Activated naive CD4-positive, alpha-beta T cell treated with anti-CD3 and anti-CD28 coated beads, Interleukin-2, amount 10 ng/mL, durations not matched to agents 7 days and 5 days (primary cell): ENCODE measurements around the gene ISCU.

ENCODE experiments used
- CTCF ChIA-PET: fragments of 350-600 bp; sonication (Branson Sonifier 250); formaldehyde crosslinking; loops from one replicate; lab custom pipeline; 2021; ENCODE audit warnings: antibody characterized with exemption; lab: Charles Lee
- DNase-seq: peaks from one replicate; pipeline ENCODE4 v3.0.0-alpha.2; 2020
- H3K27ac Mint-ChIP-seq: one replicate; pipeline ENCODE4 v1.8.0; 2021; ENCODE audit warnings: mild to moderate bottlenecking, moderate library complexity, mixed read lengths
- H3K27me3 Mint-ChIP-seq: one replicate; pipeline ENCODE4 v1.8.0; 2021; ENCODE audit warnings: mild to moderate bottlenecking, mixed read lengths
- H3K36me3 Mint-ChIP-seq: one replicate; pipeline ENCODE4 v1.8.0; 2021; ENCODE audit warnings: mixed read lengths
- H3K4me1 Mint-ChIP-seq: one replicate; pipeline ENCODE4 v1.8.0; 2021; ENCODE audit warnings: mixed read lengths
- H3K4me3 Mint-ChIP-seq: one replicate; pipeline ENCODE4 v1.8.0; 2021; ENCODE audit warnings: mild to moderate bottlenecking, moderate library complexity, mixed read lengths
- H3K9me3 Mint-ChIP-seq: one replicate; pipeline ENCODE4 v1.8.0; 2021; ENCODE audit warnings: mixed read lengths

Gene ISCU

GRCh38 chr12:108592033-108592909 lies 29.9 kb downstream of the ISCU start:
- Mint-ChIP-seq H3K36me3 (no peaks in the 10 kb centered on the region), H3K27ac (no peak overlapping the region), H3K4me1 (no peaks in the 10 kb centered on the region), H3K4me3 (no peak overlapping the region), H3K27me3 (peaks cover 5% of the 10 kb centered on the region), H3K9me3 (no peaks in the 10 kb centered on the region)
- CTCF ChIA-PET, result no interaction called here
- DNase-seq, result no peak

- Mint-ChIP-seq H3K27me3 (peaks cover 3% of the 10 kb centered on the region), H3K4me1 (no peaks in the 10 kb centered on the region), H3K27ac (no peak overlapping the region), H3K9me3 (no peaks in the 10 kb centered on the region), H3K36me3 (no peaks in the 10 kb centered on the region), H3K4me3 (no peak overlapping the region)
- CTCF ChIA-PET, result interaction anchor here (1.1 kb wide), 1 partner anchor 17 kb away, joined by 3 read pairs; no protein-coding TSS in a partner anchor
- no peak for DNase-seq
These were observed 32.0 kb downstream of the ISCU start for GRCh38 chr12:108594323-108594903.

GRCh38 chr12:108594960-108595710 lies 32.7 kb downstream of the ISCU start:
- Mint-ChIP-seq H3K9me3 (no peaks in the 10 kb centered on the region), H3K27ac (no peak overlapping the region), H3K36me3 (no peaks in the 10 kb centered on the region), H3K4me3 (no peak overlapping the region), H3K27me3 (no peaks in the 10 kb centered on the region), H3K4me1 (no peaks in the 10 kb centered on the region)
- no peak for DNase-seq
- CTCF ChIA-PET, result interaction anchor here (0.7 to 1.1 kb wide), 2 partner anchors 18 to 19 kb away, joined by 3 read pairs; no protein-coding TSS in a partner anchor

GRCh38 chr12:108595711-108596647 lies 33.6 kb downstream of the ISCU start:
- H3K36me3 Mint-ChIP-seq, result no peaks in the 10 kb centered on the region
- H3K4me3 Mint-ChIP-seq, result no peak overlapping the region
- H3K27ac Mint-ChIP-seq, result no peak overlapping the region
- no peaks in the 10 kb centered on the region for H3K9me3 Mint-ChIP-seq
- CTCF ChIA-PET, result interaction anchor here (0.7 kb wide), 1 partner anchor 20 kb away, joined by 3 read pairs; no protein-coding TSS in a partner anchor
- no peak for DNase-seq
- H3K27me3 Mint-ChIP-seq, result no peaks in the 10 kb centered on the region
- H3K4me1 Mint-ChIP-seq, result no peaks in the 10 kb centered on the region

- Mint-ChIP-seq H3K27me3 (no peaks in the 10 kb centered on the region), H3K4me3 (no peak overlapping the region), H3K9me3 (no peaks in the 10 kb centered on the region), H3K4me1 (no peaks in the 10 kb centered on the region), H3K27ac (no peak overlapping the region), H3K36me3 (no peaks in the 10 kb centered on the region)
- CTCF ChIA-PET, result no interaction called here
- no peak for DNase-seq
These were observed 34.6 kb downstream of the ISCU start for GRCh38 chr12:108596854-108597558.

- Mint-ChIP-seq H3K4me1 (no peaks in the 10 kb centered on the region), H3K9me3 (no peaks in the 10 kb centered on the region), H3K36me3 (no peaks in the 10 kb centered on the region), H3K4me3 (no peak within 1 kb of the TSS), H3K27ac (no peak within 1 kb of the TSS), H3K27me3 (no peaks in the 10 kb centered on the region)
- DNase-seq, result no peak
- CTCF ChIA-PET, result interaction anchor here (1.5 kb wide), 1 partner anchor 20 kb away, joined by 5 read pairs; no protein-coding TSS in a partner anchor
These were observed 35.4 kb downstream of the ISCU start, which contains the start of gene TMEM119 for GRCh38 chr12:108597559-108598471. Gene TMEM119, minus strand, starts transcription at chr12:108598084. Its CDS starts 5,701 bp downstream, at chr12:108592383.

GRCh38 chr12:108598553-108599250 lies 36.3 kb downstream of the ISCU start:
- no peak for DNase-seq
- Mint-ChIP-seq H3K27ac (no peak overlapping the region), H3K27me3 (no peaks in the 10 kb centered on the region), H3K9me3 (no peaks in the 10 kb centered on the region), H3K36me3 (no peaks in the 10 kb centered on the region), H3K4me1 (no peaks in the 10 kb centered on the region), H3K4me3 (no peak overlapping the region)
- CTCF ChIA-PET, result interaction anchor here (1.5 kb wide), 1 partner anchor 19 kb away, joined by 5 read pairs; no protein-coding TSS in a partner anchor

GRCh38 chr12:108599541-108599940 lies 37.1 kb downstream of the ISCU start:
- Mint-ChIP-seq H3K4me3 (no peak overlapping the region), H3K9me3 (no peaks in the 10 kb centered on the region), H3K27ac (no peak overlapping the region), H3K27me3 (peaks cover 3% of the 10 kb centered on the region), H3K4me1 (no peaks in the 10 kb centered on the region), H3K36me3 (no peaks in the 10 kb centered on the region)
- CTCF ChIA-PET, result no interaction called here
- DNase-seq, result no peak

GRCh38 chr12:108599948-108600701 lies 37.7 kb downstream of the ISCU start:
- Mint-ChIP-seq H3K27me3 (peaks cover 4% of the 10 kb centered on the region), H3K27ac (no peak overlapping the region), H3K9me3 (no peaks in the 10 kb centered on the region), H3K4me3 (no peak overlapping the region), H3K4me1 (no peaks in the 10 kb centered on the region), H3K36me3 (no peaks in the 10 kb centered on the region)
- DNase-seq, result no peak
- CTCF ChIA-PET, result interaction anchor here (1.4 kb wide), 1 partner anchor 284 kb away, joined by 4 read pairs; no protein-coding TSS in a partner anchor

GRCh38 chr12:108600702-108601007 lies 38.3 kb downstream of the ISCU start:
- Mint-ChIP-seq H3K36me3 (no peaks in the 10 kb centered on the region), H3K27me3 (peaks cover 7% of the 10 kb centered on the region), H3K27ac (no peak overlapping the region), H3K4me1 (no peaks in the 10 kb centered on the region), H3K9me3 (peaks cover 1% of the 10 kb centered on the region), H3K4me3 (no peak overlapping the region)
- CTCF ChIA-PET, result interaction anchor here (1.4 kb wide), 1 partner anchor 283 kb away, joined by 4 read pairs; no protein-coding TSS in a partner anchor
- DNase-seq, result no peak

GRCh38 chr12:108602209-108602705 lies 39.9 kb downstream of the ISCU start:
- Mint-ChIP-seq H3K4me3 (no peak overlapping the region), H3K27ac (no peak overlapping the region), H3K9me3 (peaks cover 5% of the 10 kb centered on the region), H3K27me3 (peaks cover 7% of the 10 kb centered on the region), H3K36me3 (no peaks in the 10 kb centered on the region), H3K4me1 (no peaks in the 10 kb centered on the region)
- CTCF ChIA-PET, result no interaction called here
- DNase-seq, result no peak
